GM12878 (cell line): Measurements from ENCODE around the gene SYN1. TPM values are rescaled to one million over a fixed set of nuclear protein-coding genes. Genes with fewer than 3 reads are reported as not detected.

ENCODE experiments used
- ATAC-seq: fragments of 200-7000 bp; cut with Tn5 transposase; 3 replicates; pipeline ENCODE4 v1.9.1; 2020; ENCODE audit warnings: mild to moderate bottlenecking, moderate library complexity
- BruUV-seq: library from RNA; stranded (reverse); fragments of 400-500 nt; replicated peaks from 2 replicates; lab custom pipeline; 2021; lab: Mats Ljungman, UMichigan
- CTCF ChIA-PET: fragments of 300-600 bp; sonication (Branson Sonifier 250); formaldehyde crosslinking; extraction: SDS; loops from one replicate; lab custom pipeline; 2021; ENCODE audit warnings: inconsistent platforms; lab: Yijun Ruan, JAX
- POLR2A ChIA-PET: fragments of 350-600 bp; formaldehyde crosslinking; extraction: SDS; loops from one replicate; lab custom pipeline; 2021; ENCODE audit warnings: inconsistent platforms; lab: Charles Lee
- RAD21 ChIA-PET: fragments of 300-600 bp; sonication (Branson Sonifier 250); formaldehyde crosslinking; loops from one replicate; lab custom pipeline; 2023; ENCODE audit warnings: antibody characterized with exemption; ENCODE audit not compliant: unreplicated experiment; lab: Charles Lee
- SMC1A ChIA-PET: fragments of 300-600 bp; sonication (Branson Sonifier 250); formaldehyde crosslinking; loops from one replicate; lab custom pipeline; 2023; ENCODE audit not compliant: unreplicated experiment, uncharacterized antibody; lab: Charles Lee
- DNase-seq: peaks from one replicate; pipeline ENCODE4 v3.0.0-alpha.2; 2011; ENCODE audit warnings: low read depth, low spot score
- FAIRE-seq: peaks from 3 replicates; lab custom pipeline; 2011; peaks lifted over from hg19 to GRCh38; lab: Jason Lieb, UNC
- H2AFZ ChIP-seq: 2 replicates; pipeline ENCODE4 v1.6.0; 2011; ENCODE audit warnings: low read depth, low read length, control low read depth; ENCODE audit not compliant: control insufficient read depth
- H3K27ac ChIP-seq: 2 replicates; pipeline ENCODE4 v1.5.1; 2011; ENCODE audit warnings: control low read depth; ENCODE audit not compliant: control insufficient read depth, insufficient read depth
- H3K27me3 ChIP-seq, 2 experiments: replicated peaks in 1 of 2; 2 replicates each; pipeline versions ENCODE4 v1.6.0 to v1.6.1; 2011; ENCODE audit warnings: low read length in 1 of 2; ENCODE audit not compliant: control insufficient read depth in 2 of 2, insufficient read depth in 2 of 2
- H3K36me3 ChIP-seq, 2 experiments: 2 replicates each; pipeline ENCODE4 v1.5.1; 2011; ENCODE audit warnings: low read length in 1 of 2; ENCODE audit not compliant: control insufficient read depth in 2 of 2, insufficient read depth in 2 of 2
- H3K4me1 ChIP-seq: 2 replicates; pipeline ENCODE4 v1.6.1; 2011; ENCODE audit warnings: mild to moderate bottlenecking, low read length, moderate library complexity, mixed read lengths; ENCODE audit not compliant: control insufficient read depth, insufficient read depth
- H3K4me2 ChIP-seq: 2 replicates; pipeline ENCODE4 v1.6.0; 2011; ENCODE audit warnings: control low read depth; ENCODE audit not compliant: control insufficient read depth, insufficient read depth
- H3K4me3 ChIP-seq: fragments of 200-600 bp; sonication (generic); 2 replicates; pipeline ENCODE4 v1.5.1; 2016
- H3K79me2 ChIP-seq: 2 replicates; pipeline ENCODE4 v1.6.0; 2011; ENCODE audit warnings: low read length; ENCODE audit not compliant: control insufficient read depth, insufficient read depth
- H3K9ac ChIP-seq: 2 replicates; pipeline ENCODE4 v1.8.0; 2011; ENCODE audit warnings: low read length, control low read depth, mixed read lengths; ENCODE audit not compliant: control insufficient read depth, insufficient read depth
- H3K9me3 ChIP-seq: replicated peaks from 3 replicates; pipeline ENCODE4 v1.5.1; 2011; ENCODE audit warnings: mild to moderate bottlenecking, low read length; ENCODE audit not compliant: control insufficient read depth, insufficient read depth
- H4K20me1 ChIP-seq: 2 replicates; pipeline ENCODE4 v1.6.0; 2011; ENCODE audit not compliant: control insufficient read depth, insufficient read depth
- ATF3 ChIP-seq: IDR thresholded peaks from 2 replicates; pipeline ENCODE4 v1.6.1; 2011; ENCODE audit warnings: low read depth, mild to moderate bottlenecking, low read length, moderate library complexity, borderline replicate concordance; ENCODE audit errors: extremely low read depth
- CBX3 ChIP-seq: fragments of 200-600 bp; sonication (generic); IDR thresholded peaks from 2 replicates; pipeline ENCODE4 v1.6.1; 2016; ENCODE audit warnings: low read depth, borderline replicate concordance
- DPF2 ChIP-seq: fragments of 450-650 bp; IDR thresholded peaks from 2 replicates; pipeline ENCODE4 v1.6.1; 2017; ENCODE audit warnings: mild to moderate bottlenecking
- GATAD2B ChIP-seq: fragments of 450-650 bp; conservative IDR thresholded peaks from 2 replicates; pipeline ENCODE4 v1.6.1; 2017; ENCODE audit warnings: low read depth, mild to moderate bottlenecking, moderate library complexity
- IKZF1 ChIP-seq: fragments of 450-650 bp; conservative IDR thresholded peaks from 2 replicates; pipeline ENCODE4 v1.6.1; 2017; ENCODE audit warnings: antibody characterized with exemption, mild to moderate bottlenecking
- KAT2A ChIP-seq: conservative IDR thresholded peaks from 2 replicates; pipeline ENCODE4 v1.6.1; 2011; ENCODE audit warnings: low read depth, low read length; ENCODE audit not compliant: control insufficient read depth
- LARP7 ChIP-seq: fragments of 450-650 bp; IDR thresholded peaks from 2 replicates; pipeline ENCODE4 v1.6.1; 2017; ENCODE audit warnings: mild to moderate bottlenecking
- MAX ChIP-seq: IDR thresholded peaks from 2 replicates; pipeline ENCODE4 v1.6.1; 2012; ENCODE audit warnings: low read depth, low read length, improper control_type of control experiment
- NFYB ChIP-seq: IDR thresholded peaks from 2 replicates; pipeline ENCODE4 v1.6.1; 2011; ENCODE audit warnings: low read depth, mild to moderate bottlenecking, low read length, improper control_type of control experiment, moderate library complexity; ENCODE audit not compliant: insufficient read depth
- PAX8 ChIP-seq: fragments of 450-650 bp; IDR thresholded peaks from 2 replicates; pipeline ENCODE4 v1.6.1; 2017; ENCODE audit warnings: mild to moderate bottlenecking, moderate library complexity
- REST ChIP-seq: IDR thresholded peaks from 2 replicates; pipeline ENCODE4 v1.6.1; 2012; ENCODE audit warnings: mild to moderate bottlenecking, low read depth, low read length
- SREBF2 ChIP-seq: IDR thresholded peaks from 2 replicates; pipeline ENCODE4 v1.6.1; 2012; ENCODE audit warnings: mild to moderate bottlenecking, low read length
- TCF12 ChIP-seq: IDR thresholded peaks from 2 replicates; pipeline ENCODE4 v1.6.1; 2011; ENCODE audit warnings: low read depth, mild to moderate bottlenecking, low read length
- WGBS: methylation state at CpG from one replicate; pipeline ENCODE4 v1.1.6; 2016; ENCODE audit warnings: low lambda C conversion rate; ENCODE audit not compliant: insufficient replicate concordance, insufficient coverage; ENCODE audit errors: missing lambda C conversion rate; 5-methylcytosine and 5-hydroxymethylcytosine counted together
- in situ Hi-C: fragments of 300-500 bp; cut with MboI; formaldehyde crosslinking; loops from 9 replicates; pipeline ENCODE4 v1.14.3; 2018; ENCODE audit warnings: mixed read lengths
- intact Hi-C: fragments of 100-400 bp; cut with micrococcal nuclease; formaldehyde crosslinking; loops from one replicate; pipeline ENCODE4 v1.14.2; 2022; ENCODE audit not compliant: unreplicated experiment
- polyA plus RNA-seq, 11 experiments: library from polyadenylated mRNA; depleted of rRNA in 4 of 11; unstranded in 6 of 11; stranded (reverse) in 5 of 11; fragments of >200 nt; fragmentation: Nextera tagmentation in 4 of 11; fragmentation: Illumina TruSeq in 1 of 11; extraction: Ambion mirVana in 4 of 11; extraction: Trizol in 1 of 11; gene quantifications; 1 replicate in 1 of 11; 2 replicates in 10 of 11; pipeline versions ENCODE4 v1.2.1 to v1.2.3, GENCODE V29; 2011 to 2016; ENCODE audit warnings: inconsistent platforms in 2 of 11, missing spikeins in 2 of 11, low read depth in 1 of 11
- total RNA-seq, 4 experiments: library from RNA; depleted of rRNA in 3 of 4; stranded (reverse); fragments of >200 nt in 3 of 4; fragmentation: Illumina TruSeq in 1 of 4; extraction: Trizol in 1 of 4; gene quantifications; 2 replicates each; pipeline versions ENCODE4 v1.2.1 to v1.2.3, GENCODE V29; 2013 to 2021

The SYN1 gene
- total and polyA plus RNA-seq, 10 of the 15 experiments (the other 5 are each of a cell fraction or from before 2014, with no cell fraction given), result 0.09 to 0.57 (median 0.16) TPM; not detected in 3

GRCh38 chrX:47664737-47665136, 45.1 kb upstream of the SYN1 start:
- Histone ChIP-seq H3K27me3 (no peaks in the 10 kb centered on the region), H3K79me2 (no peaks in the 10 kb centered on the region), H3K27ac (no peak overlapping the region), H3K9me3 (no peaks in the 10 kb centered on the region), H2AFZ (no peak overlapping the region), H3K4me1 (no peaks in the 10 kb centered on the region), H4K20me1 (no peaks in the 10 kb centered on the region)
- SMC1A ChIA-PET, result no interaction called here
- POLR2A ChIA-PET, result no interaction called here
- intact Hi-C loops, result no loop called here
- BruUV-seq, result no TSS peak
- RAD21 ChIA-PET, result interaction anchor here (1.4 kb wide), 1 partner anchor 14 kb away, joined by 3 read pairs; the partner anchor contains the start of gene ELK1
- CTCF ChIA-PET, result no interaction called here
- WGBS, result 65% methylated on average over 5 of the region's 5 CpGs
- no peak for TF ChIP-seq NFYB
- TF ChIP-seq, all 136 proteins: peak for 0
- no peak overlapping the region for H3K4me3 ChIP-seq
- ATAC-seq (no peak), DNase-seq (no peak), FAIRE-seq (no peak)
- no peaks in the 10 kb centered on the region for H3K36me3 ChIP-seq
- H3K9ac ChIP-seq, result no peak overlapping the region
- H3K4me2 ChIP-seq, result no peak overlapping the region
- in situ Hi-C loops, result no loop called here

DNA sequence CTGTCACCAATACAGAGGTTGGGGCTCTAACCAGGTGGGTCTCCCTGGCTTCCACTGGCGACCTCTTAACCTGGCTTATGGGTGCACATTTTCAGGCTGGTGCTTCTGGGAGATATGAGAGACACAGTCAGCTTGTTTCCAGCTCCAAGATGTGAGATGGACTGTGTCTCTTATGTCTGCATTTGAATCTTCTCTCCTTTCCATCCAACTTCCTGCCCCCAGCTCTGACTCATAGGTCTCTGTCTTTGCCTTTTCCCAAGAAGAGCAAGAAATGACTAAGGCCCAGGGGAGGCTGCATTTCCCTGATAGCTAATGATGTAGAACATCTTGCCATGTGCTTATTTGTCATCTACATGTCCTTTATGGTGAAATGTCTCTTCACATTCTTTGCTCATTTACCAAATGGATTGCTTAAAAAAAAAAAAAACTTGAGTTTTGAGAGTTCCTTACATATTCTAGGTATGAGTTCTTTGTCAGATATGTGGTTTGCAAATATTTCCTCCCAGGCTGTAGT, 42.5 kb upstream of the SYN1 start:
- H3K9ac ChIP-seq, result no peak overlapping the region
- no peak overlapping the region for H2AFZ ChIP-seq
- 53% methylated on average over 1 of the region's 1 CpG for WGBS
- H3K9me3 ChIP-seq, result no peaks in the 10 kb centered on the region
- intact Hi-C loops (no loop called here), in situ Hi-C loops (no loop called here)
- H3K4me3 ChIP-seq, result no peak overlapping the region
- FAIRE-seq (no peak), ATAC-seq (no peak), DNase-seq (no peak)
- H4K20me1 ChIP-seq, result no peaks in the 10 kb centered on the region
- RAD21 ChIA-PET, result no interaction called here
- H3K36me3 ChIP-seq, result no peaks in the 10 kb centered on the region
- H3K4me2 ChIP-seq, result no peak overlapping the region
- SMC1A ChIA-PET, result no interaction called here
- CTCF ChIA-PET, result no interaction called here
- peaks cover 11% of the 10 kb centered on the region for H3K79me2 ChIP-seq
- BruUV-seq, result no TSS peak
- H3K4me1 ChIP-seq, result no peaks in the 10 kb centered on the region
- POLR2A ChIA-PET, result no interaction called here
- no peaks in the 10 kb centered on the region for H3K27me3 ChIP-seq
- no peak overlapping the region for H3K27ac ChIP-seq
- TF ChIP-seq REST, result no peak
- TF ChIP-seq SREBF2, result no peak
- TF ChIP-seq IKZF1, result no peak
- no peak for TF ChIP-seq DPF2
- no peak for TF ChIP-seq MAX
- no peak for TF ChIP-seq CBX3
- TF ChIP-seq GATAD2B, result no peak
- TF ChIP-seq ATF3, result no peak
- TF ChIP-seq KAT2A, result no peak
- no peak for TF ChIP-seq LARP7
- TF ChIP-seq PAX8, result no peak
- TF ChIP-seq TCF12, result no peak
